SU-DHL-6 (cell line): ENCODE measurements around the gene PHACTR1.

ENCODE experiments used
- H2AFZ ChIP-seq: fragments of 200-600 bp; sonication (generic); 2 replicates; pipeline ENCODE4 v1.6.1; 2014; ENCODE audit warnings: low read depth, mild to moderate bottlenecking, moderate library complexity, mixed read lengths, antibody characterized with exemption, low read length; ENCODE audit not compliant: severe bottlenecking
- H3F3A ChIP-seq: fragments of 200-600 bp; shearing (Covaris generic); 2 replicates; pipeline ENCODE4 v1.6.0; 2016; ENCODE audit warnings: antibody characterized with exemption, mild to moderate bottlenecking; ENCODE audit not compliant: insufficient read depth
- H3K27ac ChIP-seq: fragments of 200-600 bp; sonication (generic); 2 replicates; pipeline ENCODE4 v1.5.1; 2016; ENCODE audit warnings: low read depth, mild to moderate bottlenecking, low read length, moderate library complexity, mixed read lengths
- H3K27me3 ChIP-seq: fragments of 200-600 bp; sonication (generic), shearing (Covaris generic); 2 replicates; pipeline ENCODE4 v1.6.0; 2014; ENCODE audit warnings: mild to moderate bottlenecking, low read length
- H3K36me3 ChIP-seq: fragments of 200-600 bp; sonication (generic); 2 replicates; pipeline ENCODE4 v1.6.1; 2014; ENCODE audit warnings: mild to moderate bottlenecking, low read length, mixed read lengths
- H3K4me2 ChIP-seq: fragments of 300-600, 200-600 bp; shearing (Covaris generic), sonication (generic); 2 replicates; pipeline ENCODE4 v1.6.0; 2014; ENCODE audit warnings: low read length, low read depth, mild to moderate bottlenecking; ENCODE audit not compliant: poor library complexity, severe bottlenecking
- H3K4me3 ChIP-seq: fragments of 200-600 bp; sonication (generic); 2 replicates; pipeline ENCODE4 v1.5.1; 2014; ENCODE audit warnings: antibody characterized with exemption, low read length, mild to moderate bottlenecking, mixed read lengths; ENCODE audit not compliant: insufficient read depth, poor library complexity, severe bottlenecking
- H3K79me2 ChIP-seq: fragments of 200-600 bp; sonication (generic); 2 replicates; pipeline ENCODE4 v1.6.1; 2014; ENCODE audit warnings: mild to moderate bottlenecking, low read length, moderate library complexity; ENCODE audit not compliant: insufficient read depth
- H3K9ac ChIP-seq: fragments of 200-600 bp; sonication (generic); 2 replicates; pipeline ENCODE4 v1.7.0; 2014; ENCODE audit warnings: mild to moderate bottlenecking, low read length
- H3K9me2 ChIP-seq: fragments of 200-600 bp; sonication (generic); replicated peaks from 2 replicates; pipeline ENCODE4 v1.6.1; 2014; ENCODE audit warnings: low read length; ENCODE audit not compliant: insufficient read depth
- H3K9me3 ChIP-seq: fragments of 200-600 bp; sonication (generic); 2 replicates; pipeline ENCODE4 v1.6.1; 2014; ENCODE audit warnings: low read length, mixed read lengths; ENCODE audit not compliant: insufficient read depth
- H4K20me1 ChIP-seq: fragments of 200-600 bp; sonication (generic); 2 replicates; pipeline ENCODE4 v1.6.1; 2014; ENCODE audit warnings: low read depth, mild to moderate bottlenecking, antibody characterized with exemption, low read length, moderate library complexity, mixed read lengths
- EZH2phosphoT487 ChIP-seq: fragments of 200-600 bp; sonication (generic), shearing (Covaris generic); conservative IDR thresholded peaks from 2 replicates; pipeline ENCODE4 v1.6.1; 2018; ENCODE audit warnings: mild to moderate bottlenecking, antibody characterized with exemption, low read length, moderate library complexity, mixed read lengths
- TF ChIP-seq, protein P1 (sequence below): fragments of 200-600 bp; sonication (generic); IDR thresholded peaks from one replicate; pipeline ENCODE4 v1.5.1; 2017; ENCODE audit warnings: antibody characterized with exemption, mild to moderate bottlenecking, low read length, moderate library complexity; ENCODE audit not compliant: insufficient read depth, poor library complexity, severe bottlenecking

Gene PHACTR1

DNA sequence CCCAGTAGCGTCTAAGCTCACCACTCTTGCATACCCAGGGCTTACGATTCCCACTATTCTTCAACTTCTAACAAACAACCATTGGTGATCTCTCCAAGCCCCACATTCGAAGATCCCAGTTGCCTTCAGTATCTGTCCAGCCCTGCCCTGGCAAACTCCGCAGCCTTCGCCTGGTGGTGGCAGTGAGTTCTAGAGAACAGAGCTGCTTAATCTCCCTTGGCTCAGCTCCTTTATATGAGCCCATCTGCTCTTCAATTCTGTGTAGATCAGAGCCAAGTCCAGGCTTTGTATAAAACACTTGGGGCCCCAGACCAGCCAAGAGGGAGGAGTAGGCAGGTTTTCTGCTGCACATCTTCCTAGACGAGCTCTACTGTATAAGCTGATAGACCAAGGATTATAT, 193.3 kb downstream of the PHACTR1 start:
- Histone ChIP-seq H3K9me3 (no peaks in the 10 kb centered on the region), H3K27ac (no peak overlapping the region), H3K9ac (no peak overlapping the region), H4K20me1 (no peaks in the 10 kb centered on the region), H2AFZ (no peak overlapping the region), H3K4me2 (no peak overlapping the region), H3K4me3 (no peak overlapping the region), H3K79me2 (no peaks in the 10 kb centered on the region), H3F3A (no peaks in the 10 kb centered on the region), H3K9me2 (no peaks in the 10 kb centered on the region), H3K27me3 (no peaks in the 10 kb centered on the region), H3K36me3 (no peaks in the 10 kb centered on the region)
- no peak for TF ChIP-seq EZH2phosphoT487
- TF ChIP-seq, protein P1, sequence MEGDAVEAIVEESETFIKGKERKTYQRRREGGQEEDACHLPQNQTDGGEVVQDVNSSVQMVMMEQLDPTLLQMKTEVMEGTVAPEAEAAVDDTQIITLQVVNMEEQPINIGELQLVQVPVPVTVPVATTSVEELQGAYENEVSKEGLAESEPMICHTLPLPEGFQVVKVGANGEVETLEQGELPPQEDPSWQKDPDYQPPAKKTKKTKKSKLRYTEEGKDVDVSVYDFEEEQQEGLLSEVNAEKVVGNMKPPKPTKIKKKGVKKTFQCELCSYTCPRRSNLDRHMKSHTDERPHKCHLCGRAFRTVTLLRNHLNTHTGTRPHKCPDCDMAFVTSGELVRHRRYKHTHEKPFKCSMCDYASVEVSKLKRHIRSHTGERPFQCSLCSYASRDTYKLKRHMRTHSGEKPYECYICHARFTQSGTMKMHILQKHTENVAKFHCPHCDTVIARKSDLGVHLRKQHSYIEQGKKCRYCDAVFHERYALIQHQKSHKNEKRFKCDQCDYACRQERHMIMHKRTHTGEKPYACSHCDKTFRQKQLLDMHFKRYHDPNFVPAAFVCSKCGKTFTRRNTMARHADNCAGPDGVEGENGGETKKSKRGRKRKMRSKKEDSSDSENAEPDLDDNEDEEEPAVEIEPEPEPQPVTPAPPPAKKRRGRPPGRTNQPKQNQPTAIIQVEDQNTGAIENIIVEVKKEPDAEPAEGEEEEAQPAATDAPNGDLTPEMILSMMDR, result no peak

DNA sequence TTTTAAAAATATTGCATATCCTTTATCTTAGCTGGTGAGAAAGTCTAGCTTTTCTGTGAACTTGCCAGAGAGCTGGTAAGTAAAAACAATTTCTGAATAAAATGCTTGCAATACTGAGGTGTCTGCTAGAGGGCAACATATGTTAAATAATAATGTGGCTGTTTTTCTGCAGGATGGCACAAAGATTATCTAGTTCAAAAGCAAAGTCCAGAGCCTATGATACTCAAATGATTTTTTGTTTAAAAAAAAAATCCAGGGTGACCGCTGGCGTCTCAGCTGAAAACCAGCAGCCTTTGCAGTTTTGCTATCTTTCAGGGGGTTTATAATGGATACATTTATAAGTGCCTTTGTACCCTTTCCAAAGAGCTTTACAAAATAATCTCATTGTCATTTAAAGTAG, 194.9 kb downstream of the PHACTR1 start:
- Histone ChIP-seq H3K27me3 (no peaks in the 10 kb centered on the region), H3K27ac (no peak overlapping the region)
- TF ChIP-seq EZH2phosphoT487, result no peak
- TF ChIP-seq, protein P1, result peak; percentile 47

DNA sequence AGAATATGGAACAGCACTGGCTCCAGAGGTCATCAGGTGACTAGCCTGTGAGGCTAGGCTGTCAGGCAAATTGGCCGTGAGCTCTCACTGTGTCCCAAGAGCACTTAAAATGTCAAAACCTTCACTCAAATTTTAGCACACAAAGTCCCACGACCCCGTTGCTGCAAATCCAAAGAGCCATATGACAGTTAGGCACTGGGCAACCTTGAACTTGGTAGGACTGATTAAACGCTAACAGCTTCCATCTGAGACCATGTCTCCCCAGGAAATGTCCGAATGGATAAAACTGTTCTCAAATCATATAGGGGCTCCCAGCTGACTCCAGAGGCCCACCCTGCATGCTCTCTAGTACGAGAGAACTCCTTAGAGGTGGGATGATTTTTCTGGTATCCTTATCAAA, 196.6 kb downstream of the PHACTR1 start:
- Histone ChIP-seq H3K9me3 (no peaks in the 10 kb centered on the region), H3K27me3 (no peaks in the 10 kb centered on the region), H2AFZ (no peak overlapping the region), H3F3A (no peaks in the 10 kb centered on the region), H3K4me2 (no peak overlapping the region), H3K4me3 (no peak overlapping the region), H3K9ac (no peak overlapping the region), H3K79me2 (no peaks in the 10 kb centered on the region), H3K27ac (no peak overlapping the region), H3K9me2 (no peaks in the 10 kb centered on the region), H4K20me1 (no peaks in the 10 kb centered on the region), H3K36me3 (no peaks in the 10 kb centered on the region)
- TF ChIP-seq, protein P1, result no peak
- no peak for TF ChIP-seq EZH2phosphoT487

More for the DNA sequence above, 194.9 kb downstream of the PHACTR1 start:
- Histone ChIP-seq H3K4me3 (no peak overlapping the region), H3K9me2 (no peaks in the 10 kb centered on the region), H3K4me2 (no peak overlapping the region), H3F3A (no peaks in the 10 kb centered on the region), H2AFZ (no peak overlapping the region), H3K9ac (no peak overlapping the region), H3K36me3 (no peaks in the 10 kb centered on the region), H3K9me3 (no peaks in the 10 kb centered on the region), H4K20me1 (no peaks in the 10 kb centered on the region), H3K79me2 (no peaks in the 10 kb centered on the region)
